CD4-positive, alpha-beta memory T cell (primary cell): ENCODE measurements around the gene SRMS. TPM values are rescaled to one million over a fixed set of nuclear protein-coding genes. Genes with fewer than 3 reads are reported as not detected.

ENCODE experiments used
- CTCF ChIA-PET: fragments of 350-600 bp; sonication (Branson Sonifier 250); formaldehyde crosslinking; loops from one replicate; lab custom pipeline; 2021; ENCODE audit warnings: inconsistent platforms; ENCODE audit not compliant: partially characterized antibody; lab: Charles Lee
- POLR2A ChIA-PET: fragments of 350-600 bp; sonication (Branson Sonifier 250); formaldehyde crosslinking; loops from one replicate; lab custom pipeline; 2021; ENCODE audit not compliant: partially characterized antibody; lab: Charles Lee
- DNase-seq, 5 donors: peaks; one replicate each; pipeline versions ENCODE4 v3.0.0 to v3.0.0-alpha.2; 2020 to 2022; ENCODE audit warnings: mixed read lengths in 1 of 5
- H3K27ac ChIP-seq: one replicate; pipeline ENCODE4 v1.7.0; 2013; ENCODE audit warnings: low read depth, low read length
- H3K27me3 ChIP-seq: 2 replicates; pipeline ENCODE4 v1.7.0; 2013; ENCODE audit warnings: mild to moderate bottlenecking, low read length, moderate library complexity; ENCODE audit not compliant: insufficient read depth
- H3K36me3 ChIP-seq: 2 replicates; pipeline ENCODE4 v1.7.0; 2013; ENCODE audit warnings: mild to moderate bottlenecking, low read length, moderate library complexity; ENCODE audit not compliant: insufficient read depth
- H3K4me1 ChIP-seq: 2 replicates; pipeline ENCODE4 v1.7.0; 2013; ENCODE audit warnings: mild to moderate bottlenecking, low read length, moderate library complexity; ENCODE audit not compliant: insufficient read depth
- H3K4me3 ChIP-seq, 2 donors: one replicate each; pipeline ENCODE4 v1.7.0; 2013; ENCODE audit warnings: low read length in 2 of 2, mild to moderate bottlenecking in 1 of 2
- H3K9me3 ChIP-seq, 2 donors: one replicate each; pipeline ENCODE4 v1.7.0; 2013; ENCODE audit warnings: low read length in 2 of 2, control low read depth in 1 of 2; ENCODE audit not compliant: control insufficient read depth in 1 of 2
- H3K27ac Mint-ChIP-seq, 7 donors: one replicate each; pipeline ENCODE4 v1.8.0; 2020 to 2021; ENCODE audit warnings: mixed read lengths in 7 of 7, mild to moderate bottlenecking in 6 of 7, inconsistent platforms in 3 of 7, moderate library complexity in 3 of 7
- H3K27me3 Mint-ChIP-seq, 2 donors: one replicate each; pipeline ENCODE4 v1.8.0; 2020 to 2021; ENCODE audit warnings: mixed read lengths in 2 of 2
- H3K36me3 Mint-ChIP-seq, 2 donors: one replicate each; pipeline ENCODE4 v1.8.0; 2020 to 2021; ENCODE audit warnings: mixed read lengths in 2 of 2, inconsistent platforms in 1 of 2, mild to moderate bottlenecking in 1 of 2
- H3K4me1 Mint-ChIP-seq, 4 donors: one replicate each; pipeline ENCODE4 v1.8.0; 2020 to 2021; ENCODE audit warnings: mixed read lengths in 4 of 4, mild to moderate bottlenecking in 1 of 4
- H3K4me3 Mint-ChIP-seq, 8 donors: one replicate each; pipeline ENCODE4 v1.8.0; 2020 to 2021; ENCODE audit warnings: mixed read lengths in 8 of 8, mild to moderate bottlenecking in 7 of 8, moderate library complexity in 6 of 8, inconsistent platforms in 3 of 8
- H3K9me3 Mint-ChIP-seq, 8 donors: one replicate each; pipeline ENCODE4 v1.8.0; 2020 to 2021; ENCODE audit warnings: mixed read lengths in 8 of 8, mild to moderate bottlenecking in 5 of 8, inconsistent platforms in 3 of 8, moderate library complexity in 1 of 8
- intact Hi-C: fragments of 100-400 bp; cut with micrococcal nuclease; formaldehyde crosslinking; loops from one replicate; pipeline ENCODE4 v1.15.1; 2023
- polyA plus RNA-seq, 2 donors: library from polyadenylated mRNA; unstranded; fragments of 300-500 nt; fragmentation: Illumina TruSeq; gene quantifications; one replicate each; pipeline ENCODE4 v1.2.3, GENCODE V29; 2021
- total RNA-seq, 2 experiments: library from RNA; stranded (reverse); gene quantifications; one replicate each; pipeline ENCODE4 v1.2.3, GENCODE V29; 2021

Gene SRMS
- total and polyA plus RNA-seq, 4 experiments from 2014 or later = not detected

GRCh38 chr20:63565699-63566335 is 18.3 kb upstream of the SRMS start:
- no peaks in the 10 kb centered on the region for H3K9me3 Mint-ChIP-seq
- no peaks in the 10 kb centered on the region for H3K27me3 ChIP-seq
- H3K36me3 Mint-ChIP-seq = peaks cover 0 to 1% of the 10 kb centered on the region in 2 donors
- H3K27ac Mint-ChIP-seq = no peak overlapping the region
- CTCF ChIA-PET = interaction anchor here (0.5 kb wide), 1 partner anchor 287 kb away, joined by 3 read pairs; no protein-coding TSS in a partner anchor
- peaks cover 8% of the 10 kb centered on the region for H3K36me3 ChIP-seq
- POLR2A ChIA-PET = interaction anchor here (0.9 to 2.3 kb wide), 3 partner anchors 11 to 70 kb away, joined by 4 to 7 read pairs (median 6); no protein-coding TSS in a partner anchor
- H3K4me1 Mint-ChIP-seq = peaks cover 6 to 31% (median 18%) of the 10 kb centered on the region in 4 donors
- H3K27ac ChIP-seq = no peak overlapping the region
- no peak overlapping the region for H3K4me3 Mint-ChIP-seq
- H3K4me3 ChIP-seq = no peak overlapping the region
- peaks cover 27% of the 10 kb centered on the region for H3K4me1 ChIP-seq
- intact Hi-C loops = no loop called here
- H3K9me3 ChIP-seq = no peaks in the 10 kb centered on the region
- no peaks in the 10 kb centered on the region for H3K27me3 Mint-ChIP-seq
- DNase-seq = no peak

GRCh38 chr20:63565021-63565698 is 17.6 kb upstream of the SRMS start:
- H3K4me3 Mint-ChIP-seq = no peak overlapping the region
- ChIA-PET CTCF (no interaction called here), POLR2A (interaction anchor here (1.3 kb wide), 1 partner anchor 12 kb away, joined by 6 read pairs; no protein-coding TSS in a partner anchor)
- Histone ChIP-seq H3K9me3 (no peaks in the 10 kb centered on the region), H3K4me3 (no peak overlapping the region), H3K27me3 (no peaks in the 10 kb centered on the region), H3K36me3 (peaks cover 14% of the 10 kb centered on the region), H3K4me1 (peaks cover 27% of the 10 kb centered on the region), H3K27ac (no peak overlapping the region)
- H3K36me3 Mint-ChIP-seq = peaks cover 3 to 5% of the 10 kb centered on the region in 2 donors
- no peak overlapping the region for H3K27ac Mint-ChIP-seq
- intact Hi-C loops = no loop called here
- no peaks in the 10 kb centered on the region for H3K9me3 Mint-ChIP-seq
- H3K27me3 Mint-ChIP-seq = no peaks in the 10 kb centered on the region
- H3K4me1 Mint-ChIP-seq = peaks cover 6 to 31% (median 18%) of the 10 kb centered on the region in 4 donors
- no peak for DNase-seq

GRCh38 chr20:63564036-63564810 is 16.7 kb upstream of the SRMS start:
- Mint-ChIP-seq H3K9me3 (no peaks in the 10 kb centered on the region), H3K4me3 (no peak overlapping the region), H3K36me3 (peaks cover 4 to 5% of the 10 kb centered on the region in 2 donors), H3K4me1 (peaks cover 4 to 24% (median 16%) of the 10 kb centered on the region in 4 donors), H3K27me3 (no peaks in the 10 kb centered on the region), H3K27ac (no peak overlapping the region)
- intact Hi-C loops = no loop called here
- peaks cover 15% of the 10 kb centered on the region for H3K36me3 ChIP-seq
- ChIA-PET CTCF (no interaction called here), POLR2A (no interaction called here)
- peaks cover 20% of the 10 kb centered on the region for H3K4me1 ChIP-seq
- no peak for DNase-seq
- no peaks in the 10 kb centered on the region for H3K27me3 ChIP-seq
- no peak overlapping the region for H3K27ac ChIP-seq
- H3K9me3 ChIP-seq = no peaks in the 10 kb centered on the region
- H3K4me3 ChIP-seq = no peak overlapping the region

- no peaks in the 10 kb centered on the region for H3K27me3 ChIP-seq
- H3K9me3 Mint-ChIP-seq = no peaks in the 10 kb centered on the region
- H3K27ac Mint-ChIP-seq = no peak overlapping the region
- POLR2A ChIA-PET = interaction anchor here (0.9 to 1.2 kb wide), 2 partner anchors 11 to 78 kb away, joined by 3 read pairs; no protein-coding TSS in a partner anchor
- H3K27ac ChIP-seq = no peak overlapping the region
- H3K4me3 ChIP-seq = no peak overlapping the region
- peaks cover 15% of the 10 kb centered on the region for H3K36me3 ChIP-seq
- H3K9me3 ChIP-seq = no peaks in the 10 kb centered on the region
- H3K27me3 Mint-ChIP-seq = no peaks in the 10 kb centered on the region
- CTCF ChIA-PET = no interaction called here
- peaks cover 3 to 16% (median 10%) of the 10 kb centered on the region in 4 donors for H3K4me1 Mint-ChIP-seq
- H3K4me3 Mint-ChIP-seq = no peak overlapping the region
- peaks cover 4 to 5% of the 10 kb centered on the region in 2 donors for H3K36me3 Mint-ChIP-seq
- intact Hi-C loops = no loop called here
- no peak for DNase-seq
- peaks cover 12% of the 10 kb centered on the region for H3K4me1 ChIP-seq
Measured at GRCh38 chr20:63563225-63563935, 15.8 kb upstream of the SRMS start.

- DNase-seq = no peak
- H3K27me3 Mint-ChIP-seq = no peaks in the 10 kb centered on the region
- Histone ChIP-seq H3K9me3 (no peaks in the 10 kb centered on the region), H3K36me3 (peaks cover 15% of the 10 kb centered on the region), H3K4me3 (no peak overlapping the region), H3K4me1 (peaks cover 4% of the 10 kb centered on the region), H3K27me3 (no peaks in the 10 kb centered on the region), H3K27ac (no peak overlapping the region)
- H3K36me3 Mint-ChIP-seq = peaks cover 4 to 5% of the 10 kb centered on the region in 2 donors
- POLR2A ChIA-PET = interaction anchor here (0.9 to 1.3 kb wide), 3 partner anchors 10 to 117 kb away, joined by 3 read pairs; no protein-coding TSS in a partner anchor
- CTCF ChIA-PET = no interaction called here
- H3K4me3 Mint-ChIP-seq = no peak overlapping the region
- no peaks in the 10 kb centered on the region for H3K9me3 Mint-ChIP-seq
- intact Hi-C loops = no loop called here
- no peak overlapping the region for H3K27ac Mint-ChIP-seq
- peaks cover 0 to 9% (median 4%) of the 10 kb centered on the region in 4 donors for H3K4me1 Mint-ChIP-seq
Measured at GRCh38 chr20:63562461-63563224, 15.1 kb upstream of the SRMS start.

GRCh38 chr20:63561624-63562396 is 14.3 kb upstream of the SRMS start:
- Histone ChIP-seq H3K36me3 (peaks cover 15% of the 10 kb centered on the region), H3K4me1 (no peaks in the 10 kb centered on the region), H3K27ac (no peak overlapping the region), H3K9me3 (no peaks in the 10 kb centered on the region), H3K4me3 (no peak overlapping the region), H3K27me3 (no peaks in the 10 kb centered on the region)
- peaks cover 4 to 5% of the 10 kb centered on the region in 2 donors for H3K36me3 Mint-ChIP-seq
- POLR2A ChIA-PET = interaction anchor here (1.0 to 1.3 kb wide), 3 partner anchors 9 to 117 kb away, joined by 3 to 5 read pairs (median 3); no protein-coding TSS in a partner anchor
- H3K4me1 Mint-ChIP-seq = peaks cover 0 to under 1% (median 0%) of the 10 kb centered on the region in 4 donors
- peak in 1 of 5 donors; percentile 41 for DNase-seq
- H3K27me3 Mint-ChIP-seq = no peaks in the 10 kb centered on the region
- H3K4me3 Mint-ChIP-seq = no peak overlapping the region
- CTCF ChIA-PET = interaction anchor here (1.3 kb wide), 1 partner anchor 66 kb away, joined by 3 read pairs; no protein-coding TSS in a partner anchor
- H3K27ac Mint-ChIP-seq = no peak overlapping the region
- intact Hi-C loops = no loop called here
- no peaks in the 10 kb centered on the region for H3K9me3 Mint-ChIP-seq
